SK-N-SH treated with all-trans-retinoic acid at 6 μM for 48 hours (cell line): ENCODE results near the gene MVD.

ENCODE experiments used
- BACH2 ChIP-seq: fragments of 250-450 bp; sonication (Bioruptor Pico); IDR thresholded peaks from 2 replicates; pipeline ENCODE4 v1.9.0; 2021; ENCODE audit warnings: mild to moderate bottlenecking, borderline replicate concordance
- TOX ChIP-seq: fragments of 250-450 bp; sonication (Bioruptor Pico); IDR thresholded peaks from 2 replicates; pipeline ENCODE4 v1.8.0; 2021; ENCODE audit warnings: mild to moderate bottlenecking, moderate library complexity, borderline replicate concordance

GRCh38 chr16:88613911-88614817, 48.7 kb downstream of the MVD start:
- TF ChIP-seq BACH2 (no peak), TOX (CRISPR knock-in tag) (no peak)
